Adrenal gland (tissue), 12 donors: ENCODE measurements around the gene FAHD2A. TPM values are rescaled to one million over a fixed set of nuclear protein-coding genes. Genes with fewer than 3 reads are reported as not detected.
A peak's percentile ranks its signal among the peaks of the same experiment; 100 is the strongest.

Experiments
- DNase-seq, 7 donors: peaks; one replicate each; pipeline ENCODE4 v3.0.0-alpha.2; 2019 to 2020
- H3K27ac ChIP-seq, 5 donors: fragments of 200-600 bp; sonication (generic) in 4 of 5; 1 replicate in 3 of 5; 2 replicates in 2 of 5; pipeline versions ENCODE4 v1.5.1 to v1.8.0; 2016 to 2020; ENCODE audit warnings: mild to moderate bottlenecking in 1 of 5
- H3K27me3 ChIP-seq: fragments of 200-600 bp; 2 replicates; pipeline ENCODE4 v1.8.0; 2021
- H3K36me3 ChIP-seq, 2 donors: fragments of 200-600 bp; replicated peaks in 1 of 2; 1 replicate in 1 of 2; 2 replicates in 1 of 2; pipeline versions ENCODE4 v1.5.1 to v1.8.0; 2018 to 2022
- H3K4me1 ChIP-seq, 2 donors: fragments of 200-600 bp; replicated peaks in 1 of 2; 1 replicate in 1 of 2; 2 replicates in 1 of 2; pipeline versions ENCODE4 v1.5.1 to v1.8.0; 2018 to 2021
- H3K4me3 ChIP-seq, 4 donors: fragments of 200-600 bp; sonication (generic) in 3 of 4; one replicate each; pipeline ENCODE4 v1.5.1; 2016 to 2018
- H3K9me3 ChIP-seq, 3 donors: fragments of 200-600 bp; sonication (generic) in 1 of 3; replicated peaks in 1 of 3; 1 replicate in 2 of 3; 2 replicates in 1 of 3; pipeline versions ENCODE4 v1.5.1 to v1.8.0; 2016 to 2021
- CTCF ChIP-seq, 6 experiments: fragments of 450-650 bp in 4 of 6; fragments of 200-600 bp in 2 of 6; sonication (generic) in 1 of 6; IDR thresholded peaks; 1 replicate in 5 of 6; 2 replicates in 1 of 6; pipeline versions ENCODE4 v1.5.1 to v1.8.0; 2016 to 2021; ENCODE audit warnings: antibody characterized with exemption in 6 of 6, mild to moderate bottlenecking in 2 of 6, moderate library complexity in 1 of 6
- POLR2A ChIP-seq, 2 donors: fragments of 450-650 bp; IDR thresholded peaks; one replicate each; pipeline ENCODE4 v1.6.1; 2017; ENCODE audit warnings: antibody characterized with exemption in 2 of 2, mild to moderate bottlenecking in 2 of 2, moderate library complexity in 1 of 2
- WGBS, 4 donors: extraction: QIAGEN DNeasy Blood & Tissue Kit in 2 of 4; methylation state at CpG; one replicate each; pipeline versions ENCODE4 v1.1.5 to v1.1.7; 2013 to 2017; 5-methylcytosine and 5-hydroxymethylcytosine counted together
- intact Hi-C, 2 donors: fragments of 100-400 bp; cut with DNase I; formaldehyde crosslinking; loops; one replicate each; pipeline versions ENCODE4 v1.14.1 to v1.15.0; 2022 to 2023
- polyA plus RNA-seq, 3 donors: library from polyadenylated mRNA; stranded (reverse); fragments of 200-250 nt in 2 of 3; fragments of 350-450 nt in 1 of 3; fragmentation: Illumina TruSeq in 1 of 3; extraction: RNeasy Lipid Tissue Mini Kit (QIAGEN cat#74804) in 1 of 3; gene quantifications; one replicate each; pipeline ENCODE4 v1.2.3, GENCODE V29; 2013 to 2014
- total RNA-seq, 9 donors: library from RNA; depleted of rRNA in 4 of 9; stranded (reverse); fragments of >200 nt in 4 of 9; fragments of 120-200 nt in 1 of 9; fragmentation: NEBNext Ultra II Directional in 1 of 9; extraction: Animal tissue kit (Norgen Biotek cat#: 25700) in 1 of 9; gene quantifications; one replicate each; pipeline versions ENCODE4 v1.1.0 to v1.2.4, GENCODE V29; 2013 to 2023
- donor health status: healthy with polysubstance abuse.
- donor health status: Bipolar disorder and iron deficiency.
- donor health status: DM: yes; HTN: yes; CAD: no.
- donor health status: DM: no; HTN: no; CAD: no.
- donor health status: DM: no; HTN: no; CAD: no.
- donor health status: DM: yes; HTN: yes; CAD: no.

Gene FAHD2A
- total and polyA plus RNA-seq, 12 donors, result 12.9 to 63.1 (median 28.4) TPM

DNA sequence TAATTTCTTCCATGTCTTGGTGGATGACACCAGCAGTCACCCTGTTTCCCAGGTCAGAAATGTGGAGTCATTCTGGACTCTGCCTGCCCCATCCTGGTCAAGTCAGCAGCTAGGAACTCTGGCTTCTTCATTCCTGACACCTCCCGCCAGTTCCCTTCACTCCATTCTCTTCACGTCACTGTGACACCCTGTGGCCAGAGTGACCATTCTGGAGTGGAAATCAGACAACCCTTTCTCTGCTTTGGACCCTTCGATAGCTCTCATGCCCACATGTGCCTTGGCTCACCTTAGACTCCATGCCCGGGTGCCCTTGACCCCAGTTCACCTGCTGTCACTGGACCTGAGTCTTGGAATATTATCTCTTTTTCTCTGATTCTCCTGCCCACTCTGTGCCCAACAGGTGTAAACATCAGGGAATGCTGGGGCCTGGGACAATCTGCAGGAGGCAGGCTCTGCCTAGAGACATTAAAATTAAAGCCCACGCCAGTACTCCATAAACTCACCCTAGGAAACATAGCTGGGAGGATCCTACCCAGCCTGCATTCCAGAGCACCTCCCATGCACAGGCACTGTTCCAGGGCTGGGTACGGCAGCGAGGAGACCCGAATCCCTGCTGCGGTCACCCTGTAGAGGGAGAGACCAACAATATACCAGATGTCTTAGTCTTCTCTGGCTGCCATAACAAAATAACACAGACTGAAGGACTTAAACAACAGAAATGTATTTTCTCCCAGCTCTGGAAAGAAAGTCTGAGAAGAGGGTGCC is 41.1 kb upstream of the FAHD2A start:
- 81 to 88% (median 85%) methylated on average over 9 of the region's 9 CpGs for WGBS, 4 donors
- Histone ChIP-seq H3K36me3 (no peaks in the 10 kb centered on the region), H3K4me1 (no peaks in the 10 kb centered on the region), H3K27me3 (no peaks in the 10 kb centered on the region), H3K9me3 (no peaks in the 10 kb centered on the region), H3K27ac (no peak overlapping the region), H3K4me3 (no peak overlapping the region)
- intact Hi-C loops, result no loop called here
- DNase-seq, result peak in 1 of 7 donors; percentile 7
- no peak for TF ChIP-seq POLR2A (IDR thresholded peaks at IDR 0.05)
- no peak for TF ChIP-seq CTCF (IDR thresholded peaks at IDR 0.05)

DNA sequence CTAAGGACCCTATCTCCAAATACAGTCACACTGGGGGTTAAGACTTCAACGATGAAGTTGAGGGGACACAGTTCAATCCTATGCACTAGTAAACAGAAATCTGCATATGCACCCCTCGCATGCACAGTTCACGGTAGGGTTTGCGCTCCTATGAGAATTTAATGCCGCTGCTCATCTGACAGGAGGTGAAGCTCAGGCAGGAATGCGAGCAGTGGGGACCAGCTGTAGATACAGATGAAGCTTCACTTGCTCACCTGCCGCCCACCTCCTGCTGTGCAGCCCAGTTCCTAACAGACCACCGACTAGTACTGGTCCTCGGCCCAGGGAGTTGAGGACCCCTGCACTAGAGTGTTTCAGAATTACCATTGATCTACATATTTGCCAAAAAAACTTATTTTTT is 40.0 kb upstream of the FAHD2A start:
- Histone ChIP-seq H3K27me3 (no peaks in the 10 kb centered on the region), H3K4me1 (no peaks in the 10 kb centered on the region), H3K4me3 (no peak overlapping the region), H3K9me3 (no peaks in the 10 kb centered on the region), H3K36me3 (no peaks in the 10 kb centered on the region), H3K27ac (no peak overlapping the region)
- TF ChIP-seq POLR2A (IDR thresholded peaks at IDR 0.05), result no peak
- TF ChIP-seq CTCF (IDR thresholded peaks at IDR 0.05), result no peak
- DNase-seq, result peak in 1 of 7 donors; percentile 5
- 84 to 94% (median 89%) methylated on average over 9 of the region's 9 CpGs for WGBS, 4 donors
- intact Hi-C loops, result no loop called here

- 74 to 83% (median 77%) methylated on average over 6 of the region's 6 CpGs for WGBS, 4 donors
- Histone ChIP-seq H3K9me3 (no peaks in the 10 kb centered on the region), H3K27ac (no peak overlapping the region), H3K4me1 (no peaks in the 10 kb centered on the region), H3K36me3 (no peaks in the 10 kb centered on the region), H3K4me3 (no peak overlapping the region), H3K27me3 (no peaks in the 10 kb centered on the region)
- no peak for DNase-seq
- TF ChIP-seq POLR2A (IDR thresholded peaks at IDR 0.05), result no peak
- no peak for TF ChIP-seq CTCF (IDR thresholded peaks at IDR 0.05)
- intact Hi-C loops, result no loop called here
Measured at GRCh38 chr2:95366514-95366913, 36.0 kb upstream of the FAHD2A start.

GRCh38 chr2:95372216-95372829 is 30.2 kb upstream of the FAHD2A start:
- H3K9me3 ChIP-seq, result no peaks in the 10 kb centered on the region
- H3K27me3 ChIP-seq, result no peaks in the 10 kb centered on the region
- no peaks in the 10 kb centered on the region for H3K36me3 ChIP-seq
- TF ChIP-seq POLR2A (IDR thresholded peaks at IDR 0.05) (no peak), CTCF (IDR thresholded peaks at IDR 0.05) (no peak)
- intact Hi-C loops, result no loop called here
- WGBS, 4 donors, result 85 to 93% (median 90%) methylated on average over 8 of the region's 8 CpGs
- H3K27ac ChIP-seq, result no peak overlapping the region
- peak in 1 of 7 donors; percentile 8 for DNase-seq
- no peaks in the 10 kb centered on the region for H3K4me1 ChIP-seq
- H3K4me3 ChIP-seq, result no peak overlapping the region
